T47D (cell line): ENCODE measurements around the gene FPR2.
A peak's percentile ranks its signal among the peaks of the same experiment; 100 is the strongest.
"Not testable (repeated sequence)": the region's sequence is repeated elsewhere in the genome, so short reads cannot be mapped to it uniquely, and the experiment has no call there.

Experiments used
- DNase-seq, 2 experiments: peaks; one replicate each; pipeline versions ENCODE4 v3.0.0 to v3.0.0-alpha.2; 2011 to 2012; ENCODE audit warnings: low read depth in 1 of 2, low spot score in 1 of 2
- JUND ChIP-seq: IDR thresholded peaks from 2 replicates; pipeline ENCODE4 v1.6.1; 2012; ENCODE audit warnings: low read depth
- in situ Hi-C: cut with HindIII; loops from 2 replicates; pipeline ENCODE4 v1.10.0; 2016; ENCODE audit warnings: low sequenced_read_pairs, low pct_unique_long_range_greater_than_20kb

Gene FPR2

DNA sequence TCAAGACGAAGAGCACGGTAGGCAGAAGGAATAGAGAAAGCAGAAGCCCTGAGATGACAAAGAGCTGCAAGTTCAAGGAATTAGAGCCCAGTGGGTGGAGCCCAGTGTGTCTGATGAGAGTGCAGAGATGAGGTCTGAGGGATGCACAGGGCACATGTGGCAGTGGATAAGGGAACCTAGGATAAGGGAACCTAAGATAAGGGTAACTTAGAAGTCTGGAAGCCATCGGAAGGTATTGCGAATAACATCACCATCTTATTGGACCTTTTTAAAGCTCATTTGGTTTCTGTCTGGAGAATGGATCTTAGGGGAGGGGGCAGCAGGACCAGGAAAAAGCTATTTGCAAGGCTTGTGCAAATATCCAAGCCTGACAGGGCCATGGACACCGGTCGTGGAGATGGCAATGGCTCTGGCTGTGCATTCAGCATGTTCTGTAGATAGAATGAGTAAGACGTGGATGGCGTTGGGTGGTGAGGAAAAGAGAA lies 35.3 kb downstream of the FPR2 start:
- no peak for TF ChIP-seq JUND

GRCh38 chr19:51797480-51797879 lies 36.5 kb downstream of the FPR2 start:
- in situ Hi-C loops: no loop called here
- TF ChIP-seq JUND: no peak

More for the DNA sequence above, 35.3 kb downstream of the FPR2 start:
- in situ Hi-C loops: no loop called here
- no peak for DNase-seq

DNA sequence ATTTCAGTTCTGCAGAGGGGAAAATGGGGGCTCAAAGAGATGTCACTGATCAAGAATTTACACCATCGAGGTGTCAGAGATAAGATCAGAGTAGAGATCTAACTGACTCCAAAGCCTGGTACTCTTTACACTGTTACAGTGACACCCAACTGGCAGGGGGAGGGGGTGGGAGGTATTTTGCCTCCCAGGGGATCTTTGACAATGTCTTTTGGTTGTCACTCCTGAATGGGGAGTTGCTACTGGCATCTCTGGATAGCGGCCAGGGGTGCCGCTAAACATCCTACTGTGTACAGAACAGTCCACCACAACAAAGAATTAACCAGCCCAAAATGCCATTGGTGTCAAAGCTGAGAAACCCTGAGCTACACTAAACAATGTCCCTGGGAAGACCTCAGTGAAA lies 37.1 kb downstream of the FPR2 start:
- no peak for DNase-seq
- in situ Hi-C loops: no loop called here
- TF ChIP-seq JUND: no peak

More at GRCh38 chr19:51797480-51797879, 36.5 kb downstream of the FPR2 start:
- DNase-seq: no peak

DNA sequence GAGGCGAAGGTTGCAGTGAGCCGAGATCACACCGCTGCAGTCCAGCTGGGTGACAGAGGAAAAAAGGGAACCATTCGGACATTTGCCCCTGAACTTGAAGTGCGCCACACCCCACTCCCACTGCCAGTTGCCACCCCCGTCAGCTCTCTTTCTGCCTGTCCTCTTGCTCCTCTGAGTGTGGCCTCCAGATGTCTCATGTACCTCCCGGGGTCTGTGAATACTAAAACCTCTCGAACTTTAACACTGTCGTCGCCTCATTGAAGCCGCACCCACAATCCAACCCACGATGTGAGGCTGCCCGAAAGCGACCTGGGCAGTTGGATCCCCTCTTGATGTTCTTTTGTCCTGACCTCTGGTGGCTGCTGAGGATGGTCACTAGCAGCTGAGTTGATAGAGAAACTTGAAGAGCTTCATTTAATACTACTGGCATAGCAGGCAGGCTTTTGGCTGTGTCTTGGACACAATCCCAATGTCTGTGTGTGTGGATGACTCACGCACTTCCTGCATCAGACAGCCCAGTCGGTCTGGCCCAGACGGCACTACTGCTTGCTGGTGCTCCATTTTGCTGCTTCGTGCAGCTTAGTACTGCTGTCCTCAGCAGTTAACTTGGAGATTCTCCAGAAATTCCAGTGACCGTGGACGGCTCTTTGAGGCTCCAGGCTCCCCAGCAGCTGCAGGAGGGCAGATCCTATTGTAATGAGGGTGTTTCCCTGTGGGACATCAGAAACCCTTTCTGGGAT lies 38.2 kb downstream of the FPR2 start:
- peak in 1 of 2 experiments; percentile 71 for DNase-seq
- no peak for TF ChIP-seq JUND
- in situ Hi-C loops: no loop called here

- in situ Hi-C loops: no loop called here
- no peak for DNase-seq
These were observed 38.9 kb downstream of the FPR2 start for GRCh38 chr19:51799774-51800472.

DNA sequence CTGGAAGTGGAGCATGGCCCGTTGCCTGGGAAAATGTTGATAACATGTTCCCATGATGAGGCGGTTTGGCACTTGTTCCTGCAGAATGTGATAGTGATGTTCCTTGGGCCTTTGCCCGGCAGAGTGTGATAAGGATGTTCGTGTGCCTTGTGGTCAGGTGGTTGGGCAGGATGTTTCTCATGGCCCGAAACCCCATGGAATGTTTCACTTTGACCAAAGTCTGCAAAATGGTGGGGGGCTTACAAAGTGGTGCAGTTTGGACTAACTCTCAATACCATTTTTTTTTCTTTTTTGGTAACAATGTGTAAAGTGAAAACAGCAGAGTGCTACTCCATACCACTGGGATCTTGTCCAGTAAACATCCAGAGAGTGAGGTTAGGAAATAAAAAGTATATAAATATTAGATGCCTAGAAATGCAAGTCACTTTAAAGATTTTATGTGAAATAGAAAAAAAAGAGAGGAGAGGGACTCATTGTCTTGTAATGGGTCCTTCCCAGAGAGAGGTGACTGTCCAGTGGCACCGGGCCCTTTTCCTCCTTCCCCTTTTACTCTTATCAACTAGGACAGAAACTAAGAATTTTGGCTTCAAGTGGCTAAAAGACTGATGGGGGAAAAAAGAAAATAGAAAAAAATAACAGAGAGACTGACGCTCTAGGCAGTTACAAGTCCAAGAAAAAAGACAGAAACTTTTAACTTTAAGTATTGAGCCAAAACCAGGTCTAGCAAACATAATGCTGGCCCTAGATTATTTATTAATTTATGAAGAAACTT lies 39.7 kb downstream of the FPR2 start:
- in situ Hi-C loops: no loop called here
- DNase-seq: no peak
- no peak for TF ChIP-seq JUND

More at GRCh38 chr19:51799774-51800472, 38.9 kb downstream of the FPR2 start:
- TF ChIP-seq JUND: no peak

GRCh38 chr19:51802775-51803174 lies 41.8 kb downstream of the FPR2 start:
- no peak for TF ChIP-seq JUND
- DNase-seq: no peak
- in situ Hi-C loops: no loop called here

GRCh38 chr19:51803519-51803918 lies 42.5 kb downstream of the FPR2 start:
- TF ChIP-seq JUND: no peak
- DNase-seq: no peak
- in situ Hi-C loops: no loop called here

- TF ChIP-seq JUND: no peak
- in situ Hi-C loops: no loop called here
- no peak for DNase-seq
These were observed 43.0 kb downstream of the FPR2 start for GRCh38 chr19:51803967-51804366.

DNA sequence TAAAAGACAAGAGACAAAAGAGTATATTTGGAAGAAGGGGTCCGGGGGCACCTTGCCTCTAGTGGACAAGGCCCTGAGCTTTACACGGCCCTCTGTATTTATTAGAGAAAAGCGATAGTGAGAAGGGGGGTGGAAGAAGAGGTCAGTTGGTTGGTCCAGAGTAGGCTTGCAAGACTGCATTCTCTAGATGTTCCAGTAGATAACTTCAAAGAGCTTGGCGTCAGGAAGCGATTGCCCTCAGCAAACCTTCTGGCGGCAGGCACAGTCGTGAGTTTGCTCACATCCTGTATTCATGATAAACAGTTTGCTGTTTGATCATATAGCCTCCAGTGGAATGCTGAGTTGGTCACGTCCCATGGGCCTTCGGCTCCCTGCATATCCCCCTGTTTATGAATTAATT lies 43.8 kb downstream of the FPR2 start:
- in situ Hi-C loops: not testable (repeated sequence)
- DNase-seq: peak in 1 of 2 experiments; percentile 52

DNA sequence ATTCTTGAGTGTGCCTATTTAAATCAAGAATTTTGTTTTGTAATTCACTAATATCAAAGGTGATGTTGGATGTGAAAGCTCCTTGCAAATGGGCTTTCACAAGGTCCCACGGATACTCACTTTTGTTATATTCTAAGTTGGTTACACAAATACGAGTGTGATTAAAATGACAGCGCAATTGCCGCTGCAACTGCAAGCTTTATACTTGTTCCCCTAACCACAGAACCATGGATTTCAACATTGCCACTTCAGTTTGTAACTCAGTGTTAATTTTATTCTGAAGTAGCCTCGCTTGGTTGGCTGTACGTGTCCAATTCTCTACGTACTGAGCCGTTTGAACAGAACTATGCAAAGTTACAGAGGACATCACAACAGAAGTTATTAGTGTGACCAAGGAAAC lies 44.4 kb downstream of the FPR2 start:
- DNase-seq, in situ Hi-C loops: not testable (repeated sequence)

- DNase-seq, in situ Hi-C loops: not testable (repeated sequence)
These were observed 45.6 kb downstream of the FPR2 start for GRCh38 chr19:51806571-51806970.
